ENCODE measurements around the gene TLE1.
"Not testable (repeated sequence)": the region's sequence is repeated elsewhere in the genome, so short reads cannot be mapped to it uniquely, and the experiment has no call there.

Gene TLE1

DNA sequence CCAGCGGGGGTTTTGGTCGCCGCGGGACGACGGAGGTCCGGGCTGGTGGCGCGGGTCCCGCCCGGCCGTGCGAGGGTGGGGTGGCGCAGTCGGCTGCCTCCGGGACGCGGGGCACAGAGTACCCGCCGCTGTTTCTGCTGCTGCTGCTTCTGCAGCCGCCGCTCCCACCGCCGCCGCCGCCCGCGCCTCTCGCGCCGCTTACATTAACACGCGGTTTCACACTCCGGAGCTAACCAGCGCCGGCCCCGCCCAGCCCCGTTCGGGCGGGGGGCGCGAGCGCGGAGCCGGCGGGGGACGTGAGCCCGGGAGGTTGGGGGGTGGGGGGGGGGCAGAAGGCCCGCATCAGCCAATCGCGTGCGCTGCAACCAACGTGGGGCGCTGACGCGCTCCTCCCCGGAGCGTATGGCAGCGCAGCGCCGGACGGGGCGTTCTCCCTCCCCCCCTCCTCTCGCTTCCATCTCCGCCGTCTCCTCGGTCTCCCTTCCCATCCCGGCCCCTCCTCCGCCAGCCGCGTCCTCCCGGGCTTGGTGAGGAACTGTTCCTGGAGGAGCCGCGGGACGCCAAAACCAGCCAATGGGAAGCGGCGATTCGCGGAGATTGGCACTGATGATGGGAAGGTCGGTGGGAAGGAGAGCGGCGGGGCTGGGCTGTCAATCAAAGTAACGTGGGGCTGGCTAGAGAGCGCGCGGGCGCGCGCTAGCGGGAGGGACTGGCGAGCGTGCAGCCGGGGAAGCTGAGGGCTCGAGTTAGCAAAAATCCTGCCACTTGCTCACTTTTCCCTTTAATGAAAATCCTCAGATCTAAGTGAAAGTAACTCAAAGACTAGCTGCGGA, at the start of gene TLE1:
Gene TLE1 (minus strand): TSS at position 205 of the 833 bp plus-strand sequence. CDS start 1,307 bp downstream, outside the sequence.
- peak; percentile 98 for DNase-seq (ENCODE audit: low spot score)

DNA sequence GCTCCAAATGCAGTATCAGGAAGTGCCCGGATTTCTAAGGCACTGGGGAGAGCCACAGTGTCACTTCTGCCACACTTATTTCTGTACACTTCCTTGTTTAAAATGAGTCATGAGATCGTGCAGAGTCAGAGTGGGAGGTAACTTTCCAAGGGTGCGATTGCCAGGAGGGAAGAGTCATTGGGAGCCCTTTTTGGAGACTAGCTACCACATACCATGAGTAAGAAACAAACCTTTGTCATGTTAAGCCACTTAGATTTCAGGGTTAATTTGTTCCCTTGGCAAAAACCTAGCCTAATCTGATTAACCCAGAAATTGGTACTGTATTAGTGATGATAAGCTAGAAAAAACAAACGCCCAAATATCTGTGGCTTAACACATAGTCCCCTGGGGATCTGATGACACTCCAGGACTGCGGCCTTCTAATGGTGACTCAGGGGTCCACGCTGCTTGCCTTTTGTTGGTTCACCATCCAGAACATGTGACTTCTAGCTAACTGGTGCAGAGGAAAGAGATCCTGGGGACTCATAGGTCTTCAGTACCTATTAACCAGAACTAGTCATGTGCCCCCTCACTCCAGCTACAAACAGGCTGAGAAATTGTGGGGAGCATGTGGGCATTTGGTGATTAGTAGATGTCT, 48.6 kb upstream of the TLE1 start:
- peak; percentile 82 for DNase-seq (ENCODE audit: low spot score)

GRCh38 chr9:81730498-81730897, 41.2 kb upstream of the TLE1 start:
- not testable (repeated sequence) for DNase-seq (ENCODE audit: low spot score)

DNA sequence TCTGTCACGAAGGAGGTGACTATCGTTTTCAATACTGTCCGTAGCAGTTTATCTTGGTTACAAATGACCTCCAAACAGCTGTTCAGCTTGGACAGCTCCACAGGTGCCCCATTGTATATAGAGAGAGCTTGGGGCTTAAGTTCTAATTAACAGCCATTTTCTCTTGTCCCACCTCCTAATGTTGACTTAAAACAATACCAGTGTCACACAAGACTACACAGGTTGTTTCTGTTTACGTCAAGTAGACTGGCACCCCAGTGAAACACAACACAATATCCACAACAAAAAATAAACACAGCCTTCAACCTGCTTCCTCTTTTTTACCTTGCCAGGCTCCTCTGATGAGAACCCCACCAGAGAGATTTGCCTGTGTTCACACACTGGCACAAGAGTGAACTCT, 39.8 kb upstream of the TLE1 start:
- no peak for DNase-seq (ENCODE audit: low spot score)

- no peak for DNase-seq (ENCODE audit: low spot score)
Observed at GRCh38 chr9:81724242-81724889, 35.0 kb upstream of the TLE1 start.

DNA sequence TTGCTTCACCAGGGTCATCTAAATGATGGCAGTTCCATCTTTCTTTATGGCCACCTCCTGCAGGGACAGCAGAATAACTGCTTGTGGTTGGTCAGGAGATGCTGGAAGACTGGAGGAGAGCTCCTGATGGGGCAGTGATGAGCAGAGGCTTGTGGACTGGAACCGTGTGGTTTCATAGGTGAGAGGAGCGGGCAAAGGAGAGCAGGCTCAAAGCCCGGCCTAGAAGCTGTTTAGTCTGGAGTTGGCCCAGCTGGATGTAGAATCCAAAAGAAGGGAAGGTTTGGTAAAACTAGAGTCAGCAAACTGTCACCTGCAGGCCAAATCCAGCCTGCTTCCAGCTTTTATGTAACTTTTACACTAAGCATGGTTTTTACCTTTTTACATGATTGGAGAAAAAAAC, 32.9 kb upstream of the TLE1 start:
- DNase-seq (ENCODE audit: low spot score), result no peak

GRCh38 chr9:81720450-81721086, 31.2 kb upstream of the TLE1 start:
- DNase-seq (ENCODE audit: low spot score), result no peak

DNA sequence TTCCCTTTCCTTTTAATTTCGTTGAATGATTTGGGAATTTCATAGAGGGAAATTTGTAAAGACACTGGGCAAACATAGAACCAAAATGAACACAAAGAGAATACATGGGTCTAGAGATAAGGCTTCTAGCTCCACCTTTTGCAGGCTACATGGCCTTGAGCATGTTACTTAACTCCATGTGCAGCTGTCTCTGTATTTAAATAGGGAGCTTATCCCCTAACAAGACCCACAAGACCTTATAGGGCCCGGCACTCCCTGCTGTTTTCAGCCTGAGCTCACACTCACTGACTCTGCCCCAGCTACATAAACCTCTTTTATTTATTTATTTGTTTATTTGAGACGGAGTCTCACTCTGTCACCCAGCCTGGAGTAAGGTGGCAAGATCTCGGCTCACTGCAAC, 30.6 kb upstream of the TLE1 start:
- no peak for DNase-seq (ENCODE audit: low spot score)

GRCh38 chr9:81718244-81718643, 28.9 kb upstream of the TLE1 start:
- DNase-seq (ENCODE audit: low spot score), result no peak

- no peak for DNase-seq (ENCODE audit: low spot score)
Observed at GRCh38 chr9:81717747-81718077, 28.4 kb upstream of the TLE1 start.

GRCh38 chr9:81717061-81717746, 27.9 kb upstream of the TLE1 start:
- no peak for DNase-seq (ENCODE audit: low spot score)

- DNase-seq (ENCODE audit: low spot score), result no peak
Observed at GRCh38 chr9:81716409-81716808, 27.1 kb upstream of the TLE1 start.

- DNase-seq (ENCODE audit: low spot score), result no peak
Observed at GRCh38 chr9:81705578-81705977, 16.2 kb upstream of the TLE1 start.

DNA sequence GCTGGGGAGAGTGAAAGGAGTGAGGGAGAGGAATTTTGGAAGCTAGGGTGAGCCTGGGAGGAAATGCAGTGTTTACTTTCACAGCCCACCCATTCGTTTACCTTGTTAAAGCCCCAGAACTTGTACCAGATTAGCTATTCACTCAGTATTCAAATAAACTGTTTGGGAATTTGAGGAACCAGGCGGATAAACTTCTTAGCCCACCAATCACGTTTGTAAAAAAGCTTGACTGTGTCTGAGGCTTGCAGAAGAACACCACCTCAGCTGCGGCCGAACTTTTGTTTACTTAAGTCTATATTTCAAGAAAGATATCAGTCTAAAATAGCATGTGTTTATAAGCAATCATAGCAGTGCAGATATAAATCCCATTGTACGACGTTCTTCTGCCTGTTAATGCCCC, 5.2 kb upstream of the TLE1 start:
- no peak for DNase-seq (ENCODE audit: low spot score)

DNA sequence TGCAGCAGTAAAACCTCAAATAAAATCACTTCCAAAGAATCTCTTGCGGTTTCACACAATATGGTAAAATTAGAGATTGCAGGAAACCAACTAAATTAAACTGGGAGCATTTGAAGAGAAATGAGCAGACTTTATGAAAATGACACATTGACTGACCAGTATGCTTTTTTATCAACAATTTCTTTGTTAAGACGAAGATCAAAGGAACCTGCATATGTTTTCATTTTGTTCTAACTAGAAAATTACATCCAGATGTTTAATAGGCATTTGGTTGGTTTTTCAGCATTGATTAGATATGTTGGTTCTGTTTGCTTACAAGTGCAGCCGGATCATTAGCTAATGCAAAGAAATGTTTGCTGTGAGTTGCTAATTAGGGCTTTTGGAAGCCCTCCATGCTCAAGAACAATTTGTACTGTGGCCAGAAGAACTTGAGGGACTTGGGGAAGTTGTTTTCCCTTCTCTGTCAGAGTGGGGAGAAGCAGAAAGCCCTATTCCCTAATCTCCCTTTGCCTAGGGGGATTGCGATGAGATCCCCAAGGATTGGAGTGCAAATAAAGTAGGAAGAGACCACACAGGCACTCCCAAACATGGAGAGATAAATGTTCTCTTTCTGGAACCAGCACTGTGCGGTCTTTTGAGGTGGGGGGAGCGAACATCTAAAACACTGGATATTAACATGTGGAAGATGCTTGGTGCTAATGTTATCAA, 4.5 kb upstream of the TLE1 start:
- no peak for DNase-seq (ENCODE audit: low spot score)

- no peak for DNase-seq (ENCODE audit: low spot score)
Observed at GRCh38 chr9:81690251-81690851, 1.0 kb upstream of the TLE1 start.

GRCh38 chr9:81689093-81689342, 329 bp downstream of the TLE1 start:
- DNase-seq (ENCODE audit: low spot score), result not testable (repeated sequence)

DNA sequence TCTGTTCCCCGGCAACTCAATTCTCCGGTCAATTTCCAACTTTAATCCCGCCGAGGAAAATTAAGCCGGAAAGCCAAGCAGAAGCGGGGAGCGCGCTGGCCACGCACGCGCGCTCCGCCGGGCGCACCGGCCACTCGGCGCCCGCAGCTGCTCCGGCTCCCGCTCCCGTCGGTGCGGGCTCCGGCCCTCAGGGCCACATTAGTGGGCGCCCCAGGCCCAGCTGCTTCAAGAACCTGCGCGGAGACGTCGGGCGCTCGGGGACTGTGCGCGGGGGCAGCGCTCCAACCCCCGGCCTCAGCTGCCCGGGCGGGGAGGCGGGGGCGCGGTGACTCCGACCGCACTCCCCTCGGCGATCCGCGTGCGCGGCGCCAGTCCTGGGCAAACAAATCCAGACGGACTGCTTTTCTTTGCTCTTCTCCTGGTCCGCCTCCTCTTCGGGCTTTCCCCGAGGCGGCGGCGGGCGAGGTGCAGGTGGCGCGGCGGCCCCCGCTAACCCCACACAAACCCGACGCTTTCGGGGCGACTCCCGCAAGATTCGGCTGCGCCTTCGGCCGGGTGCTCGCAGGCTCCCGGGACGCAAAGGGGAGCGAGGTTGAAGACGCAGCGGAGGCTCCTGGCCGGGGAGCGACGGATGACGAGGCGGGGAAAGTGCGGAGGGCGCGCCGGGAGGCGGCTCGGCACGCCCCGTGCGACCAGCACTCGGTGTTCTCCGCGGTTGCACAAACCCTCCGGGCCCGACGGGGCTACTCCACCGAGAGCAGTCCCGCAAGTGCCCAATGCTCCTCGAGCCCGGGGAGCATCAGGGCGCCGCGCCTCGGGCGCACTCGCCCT, 870 bp downstream of the TLE1 start:
- peak; percentile 54 for DNase-seq (ENCODE audit: low spot score)

GRCh38 chr9:81687521-81688261, 1.7 kb downstream of the TLE1 start:
- peak; percentile 23 for DNase-seq (ENCODE audit: low spot score)
